ENCODE results near the gene GPS1.

Gene GPS1

DNA sequence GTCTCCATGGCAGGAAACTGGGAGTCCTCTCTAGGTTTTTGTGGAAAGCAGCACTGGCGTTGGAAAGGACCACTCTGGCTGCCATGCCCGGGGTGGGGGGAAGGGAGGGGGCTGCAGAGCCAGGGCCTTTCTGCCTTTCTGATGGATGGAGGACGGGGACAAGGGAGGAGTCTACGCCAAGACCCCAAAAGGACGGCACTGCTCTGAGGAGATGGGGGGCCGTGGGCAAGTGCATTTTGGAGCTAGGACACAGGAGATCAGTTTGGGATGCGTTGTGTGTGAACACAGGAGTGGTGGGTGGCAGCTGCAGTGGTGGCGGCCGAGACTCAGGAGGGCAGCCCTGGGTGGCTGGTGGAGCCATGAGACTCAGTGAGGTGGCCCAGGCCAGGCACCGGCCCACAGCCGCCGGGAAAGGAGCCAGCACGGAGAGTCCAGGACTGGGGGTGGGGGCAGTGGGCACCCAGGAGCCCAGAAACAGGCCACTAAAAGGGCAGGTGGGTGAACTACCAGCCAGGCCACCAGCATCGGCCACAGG is 31.1 kb upstream of the GPS1 start:
- no peak for TF ChIP-seq ZFP30 (CRISPR knock-in tag; IDR thresholded peaks at IDR 0.05)
- TF ChIP-seq RARB (CRISPR knock-in tag; IDR thresholded peaks at IDR 0.05) = no peak
- no peak for TF ChIP-seq ISL1 (CRISPR knock-in tag; IDR thresholded peaks at IDR 0.05)
- no peak for TF ChIP-seq PPARA (CRISPR knock-in tag; IDR thresholded peaks at IDR 0.05; ENCODE audit: borderline replicate concordance)
- TF ChIP-seq, protein P1, sequence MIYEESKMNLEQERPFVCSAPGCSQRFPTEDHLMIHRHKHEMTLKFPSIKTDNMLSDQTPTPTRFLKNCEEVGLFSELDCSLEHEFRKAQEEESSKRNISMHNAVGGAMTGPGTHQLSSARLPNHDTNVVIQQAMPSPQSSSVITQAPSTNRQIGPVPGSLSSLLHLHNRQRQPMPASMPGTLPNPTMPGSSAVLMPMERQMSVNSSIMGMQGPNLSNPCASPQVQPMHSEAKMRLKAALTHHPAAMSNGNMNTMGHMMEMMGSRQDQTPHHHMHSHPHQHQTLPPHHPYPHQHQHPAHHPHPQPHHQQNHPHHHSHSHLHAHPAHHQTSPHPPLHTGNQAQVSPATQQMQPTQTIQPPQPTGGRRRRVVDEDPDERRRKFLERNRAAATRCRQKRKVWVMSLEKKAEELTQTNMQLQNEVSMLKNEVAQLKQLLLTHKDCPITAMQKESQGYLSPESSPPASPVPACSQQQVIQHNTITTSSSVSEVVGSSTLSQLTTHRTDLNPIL (CRISPR knock-in tag; IDR thresholded peaks at IDR 0.05; ENCODE audit: low read depth) = no peak
- TF ChIP-seq ZNF565 (CRISPR knock-in tag; conservative IDR thresholded peaks at IDR 0.05; ENCODE audit: low read depth) = no peak
- TF ChIP-seq, protein P2, sequence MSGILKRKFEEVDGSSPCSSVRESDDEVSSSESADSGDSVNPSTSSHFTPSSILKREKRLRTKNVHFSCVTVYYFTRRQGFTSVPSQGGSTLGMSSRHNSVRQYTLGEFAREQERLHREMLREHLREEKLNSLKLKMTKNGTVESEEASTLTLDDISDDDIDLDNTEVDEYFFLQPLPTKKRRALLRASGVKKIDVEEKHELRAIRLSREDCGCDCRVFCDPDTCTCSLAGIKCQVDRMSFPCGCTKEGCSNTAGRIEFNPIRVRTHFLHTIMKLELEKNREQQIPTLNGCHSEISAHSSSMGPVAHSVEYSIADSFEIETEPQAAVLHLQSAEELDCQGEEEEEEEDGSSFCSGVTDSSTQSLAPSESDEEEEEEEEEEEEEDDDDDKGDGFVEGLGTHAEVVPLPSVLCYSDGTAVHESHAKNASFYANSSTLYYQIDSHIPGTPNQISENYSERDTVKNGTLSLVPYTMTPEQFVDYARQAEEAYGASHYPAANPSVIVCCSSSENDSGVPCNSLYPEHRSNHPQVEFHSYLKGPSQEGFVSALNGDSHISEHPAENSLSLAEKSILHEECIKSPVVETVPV (CRISPR knock-in tag; IDR thresholded peaks at IDR 0.05) = no peak
- no peak for TF ChIP-seq ESRRG (CRISPR knock-in tag; IDR thresholded peaks at IDR 0.05)
- TF ChIP-seq TOX (CRISPR knock-in tag; IDR thresholded peaks at IDR 0.05; ENCODE audit: borderline replicate concordance) = no peak
- no peak for TF ChIP-seq CSDC2 (CRISPR knock-in tag; IDR thresholded peaks at IDR 0.05)
- TF ChIP-seq ZNF8 (CRISPR knock-in tag; IDR thresholded peaks at IDR 0.05) = no peak
- no peak for TF ChIP-seq SNAI2 (CRISPR knock-in tag; IDR thresholded peaks at IDR 0.05)
- no peak for TF ChIP-seq OSR1 (CRISPR knock-in tag; IDR thresholded peaks at IDR 0.05)
- no peak for TF ChIP-seq ZC3H10 (CRISPR knock-in tag; IDR thresholded peaks at IDR 0.05)
- TF ChIP-seq, protein P3, sequence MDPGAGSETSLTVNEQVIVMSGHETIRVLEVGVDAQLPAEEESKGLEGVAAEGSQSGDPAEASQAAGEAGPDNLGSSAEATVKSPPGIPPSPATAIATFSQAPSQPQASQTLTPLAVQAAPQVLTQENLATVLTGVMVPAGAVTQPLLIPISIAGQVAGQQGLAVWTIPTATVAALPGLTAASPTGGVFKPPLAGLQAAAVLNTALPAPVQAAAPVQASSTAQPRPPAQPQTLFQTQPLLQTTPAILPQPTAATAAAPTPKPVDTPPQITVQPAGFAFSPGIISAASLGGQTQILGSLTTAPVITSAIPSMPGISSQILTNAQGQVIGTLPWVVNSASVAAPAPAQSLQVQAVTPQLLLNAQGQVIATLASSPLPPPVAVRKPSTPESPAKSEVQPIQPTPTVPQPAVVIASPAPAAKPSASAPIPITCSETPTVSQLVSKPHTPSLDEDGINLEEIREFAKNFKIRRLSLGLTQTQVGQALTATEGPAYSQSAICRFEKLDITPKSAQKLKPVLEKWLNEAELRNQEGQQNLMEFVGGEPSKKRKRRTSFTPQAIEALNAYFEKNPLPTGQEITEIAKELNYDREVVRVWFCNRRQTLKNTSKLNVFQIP (CRISPR knock-in tag; IDR thresholded peaks at IDR 0.05; ENCODE audit: borderline replicate concordance, low read depth) = no peak
- TF ChIP-seq TCF4 (CRISPR knock-in tag; IDR thresholded peaks at IDR 0.05; ENCODE audit: borderline replicate concordance) = no peak
- TF ChIP-seq, protein P4, sequence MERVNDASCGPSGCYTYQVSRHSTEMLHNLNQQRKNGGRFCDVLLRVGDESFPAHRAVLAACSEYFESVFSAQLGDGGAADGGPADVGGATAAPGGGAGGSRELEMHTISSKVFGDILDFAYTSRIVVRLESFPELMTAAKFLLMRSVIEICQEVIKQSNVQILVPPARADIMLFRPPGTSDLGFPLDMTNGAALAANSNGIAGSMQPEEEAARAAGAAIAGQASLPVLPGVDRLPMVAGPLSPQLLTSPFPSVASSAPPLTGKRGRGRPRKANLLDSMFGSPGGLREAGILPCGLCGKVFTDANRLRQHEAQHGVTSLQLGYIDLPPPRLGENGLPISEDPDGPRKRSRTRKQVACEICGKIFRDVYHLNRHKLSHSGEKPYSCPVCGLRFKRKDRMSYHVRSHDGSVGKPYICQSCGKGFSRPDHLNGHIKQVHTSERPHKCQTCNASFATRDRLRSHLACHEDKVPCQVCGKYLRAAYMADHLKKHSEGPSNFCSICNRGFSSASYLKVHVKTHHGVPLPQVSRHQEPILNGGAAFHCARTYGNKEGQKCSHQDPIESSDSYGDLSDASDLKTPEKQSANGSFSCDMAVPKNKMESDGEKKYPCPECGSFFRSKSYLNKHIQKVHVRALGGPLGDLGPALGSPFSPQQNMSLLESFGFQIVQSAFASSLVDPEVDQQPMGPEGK (CRISPR knock-in tag; IDR thresholded peaks at IDR 0.05; ENCODE audit: borderline replicate concordance) = no peak
- TF ChIP-seq ZNF70 (CRISPR knock-in tag; IDR thresholded peaks at IDR 0.05) = no peak
- no peak for ATAC-seq

DNA sequence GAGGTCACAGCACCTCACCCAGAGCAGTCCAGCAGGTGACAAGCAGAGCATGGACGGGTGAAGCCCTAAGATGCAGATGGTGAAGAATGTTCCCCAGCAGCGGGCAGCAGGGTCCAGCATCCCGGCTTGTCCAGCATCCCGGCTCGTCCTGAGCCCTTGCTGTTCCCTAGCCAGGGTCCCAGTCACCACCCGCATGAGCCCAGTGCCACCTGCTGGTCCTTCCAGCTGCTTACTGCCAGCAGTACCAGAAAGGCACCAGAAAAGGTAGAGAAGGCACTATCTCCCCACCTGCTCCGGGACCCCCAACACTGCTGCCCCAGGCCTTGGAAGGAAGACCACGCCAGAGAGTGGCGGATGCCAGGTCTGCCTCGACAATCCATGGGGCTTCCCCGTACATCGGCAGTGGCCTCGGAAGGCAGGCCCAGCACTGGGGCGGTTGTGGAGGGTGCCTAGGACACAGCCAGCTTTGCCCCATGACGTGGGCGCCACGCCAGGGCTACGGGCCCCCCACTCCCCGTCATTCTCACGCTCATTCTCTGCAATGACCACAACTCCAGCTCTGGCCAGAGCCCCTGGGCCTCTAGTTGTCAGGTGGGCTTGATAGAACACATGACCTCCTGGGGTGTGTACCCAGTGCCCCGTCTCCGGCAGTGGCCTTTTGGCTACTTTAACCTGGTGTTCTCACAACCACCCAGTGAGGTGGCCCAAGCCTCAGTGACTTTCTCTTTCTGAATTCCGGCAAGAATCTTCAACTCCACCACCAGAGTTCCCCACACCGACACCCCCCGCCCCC is 30.4 kb upstream of the GPS1 start:
- ATAC-seq = peak; percentile 45
- TF ChIP-seq ZNF70 (CRISPR knock-in tag; IDR thresholded peaks at IDR 0.05) = no peak
- no peak for TF ChIP-seq ZNF565 (CRISPR knock-in tag; conservative IDR thresholded peaks at IDR 0.05; ENCODE audit: low read depth)
- TF ChIP-seq ZFP3 (CRISPR knock-in tag; IDR thresholded peaks at IDR 0.05) = peak; percentile 87; the same call in 1 of the 2 replicates

DNA sequence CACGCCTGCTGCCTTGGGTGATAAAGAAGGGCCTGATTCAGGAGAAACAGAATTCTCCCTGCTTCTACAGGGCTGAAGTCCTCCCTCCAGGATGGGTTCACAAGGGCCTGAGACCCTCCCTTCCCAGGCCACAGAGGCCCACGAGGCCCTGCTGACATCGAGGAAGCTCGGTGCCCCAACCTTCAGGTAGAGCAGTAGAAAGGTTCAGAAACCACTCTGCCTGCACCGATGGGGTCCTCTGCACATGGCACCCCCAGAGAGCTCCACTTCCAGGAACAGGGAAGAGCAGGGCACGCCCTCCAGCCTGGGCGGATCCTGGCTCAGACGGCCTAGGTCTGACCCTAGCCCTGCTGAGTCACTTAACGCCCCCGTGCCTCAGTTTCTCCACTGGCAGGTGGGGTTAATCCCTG is 29.8 kb upstream of the GPS1 start:
- no peak for TF ChIP-seq ZFP3 (CRISPR knock-in tag; IDR thresholded peaks at IDR 0.05)
- TF ChIP-seq, protein P2 (CRISPR knock-in tag; IDR thresholded peaks at IDR 0.05) = no peak
- TF ChIP-seq, protein P3 (CRISPR knock-in tag; IDR thresholded peaks at IDR 0.05; ENCODE audit: borderline replicate concordance, low read depth) = no peak
- TF ChIP-seq, protein P5, sequence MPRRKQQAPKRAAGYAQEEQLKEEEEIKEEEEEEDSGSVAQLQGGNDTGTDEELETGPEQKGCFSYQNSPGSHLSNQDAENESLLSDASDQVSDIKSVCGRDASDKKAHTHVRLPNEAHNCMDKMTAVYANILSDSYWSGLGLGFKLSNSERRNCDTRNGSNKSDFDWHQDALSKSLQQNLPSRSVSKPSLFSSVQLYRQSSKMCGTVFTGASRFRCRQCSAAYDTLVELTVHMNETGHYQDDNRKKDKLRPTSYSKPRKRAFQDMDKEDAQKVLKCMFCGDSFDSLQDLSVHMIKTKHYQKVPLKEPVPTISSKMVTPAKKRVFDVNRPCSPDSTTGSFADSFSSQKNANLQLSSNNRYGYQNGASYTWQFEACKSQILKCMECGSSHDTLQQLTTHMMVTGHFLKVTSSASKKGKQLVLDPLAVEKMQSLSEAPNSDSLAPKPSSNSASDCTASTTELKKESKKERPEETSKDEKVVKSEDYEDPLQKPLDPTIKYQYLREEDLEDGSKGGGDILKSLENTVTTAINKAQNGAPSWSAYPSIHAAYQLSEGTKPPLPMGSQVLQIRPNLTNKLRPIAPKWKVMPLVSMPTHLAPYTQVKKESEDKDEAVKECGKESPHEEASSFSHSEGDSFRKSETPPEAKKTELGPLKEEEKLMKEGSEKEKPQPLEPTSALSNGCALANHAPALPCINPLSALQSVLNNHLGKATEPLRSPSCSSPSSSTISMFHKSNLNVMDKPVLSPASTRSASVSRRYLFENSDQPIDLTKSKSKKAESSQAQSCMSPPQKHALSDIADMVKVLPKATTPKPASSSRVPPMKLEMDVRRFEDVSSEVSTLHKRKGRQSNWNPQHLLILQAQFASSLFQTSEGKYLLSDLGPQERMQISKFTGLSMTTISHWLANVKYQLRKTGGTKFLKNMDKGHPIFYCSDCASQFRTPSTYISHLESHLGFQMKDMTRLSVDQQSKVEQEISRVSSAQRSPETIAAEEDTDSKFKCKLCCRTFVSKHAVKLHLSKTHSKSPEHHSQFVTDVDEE (CRISPR knock-in tag; IDR thresholded peaks at IDR 0.05) = no peak
- no peak for TF ChIP-seq OSR1 (CRISPR knock-in tag; IDR thresholded peaks at IDR 0.05)
- no peak for TF ChIP-seq ZNF8 (CRISPR knock-in tag; IDR thresholded peaks at IDR 0.05)
- no peak for TF ChIP-seq RARB (CRISPR knock-in tag; IDR thresholded peaks at IDR 0.05)
- no peak for TF ChIP-seq CSDC2 (CRISPR knock-in tag; IDR thresholded peaks at IDR 0.05)
- ATAC-seq = no peak
